ENCODE data around the gene CDH4. TPM values are rescaled to one million over a fixed set of nuclear protein-coding genes. Genes with fewer than 3 reads are reported as not detected.

Gene CDH4
- total and polyA plus RNA-seq, 12 donors, result 0.04 to 0.25 (median 0.08) TPM; not detected in 5

- ATAC-seq (no peak), DNase-seq (no peak)
- Histone ChIP-seq H3K27ac (no peak overlapping the region), H3K9me3 (no peaks in the 10 kb centered on the region), H3K4me3 (no peak overlapping the region), H3K36me3 (no peaks in the 10 kb centered on the region), H3K4me1 (no peaks in the 10 kb centered on the region), H3K27me3 (peaks cover 0 to 36% (median 3%) of the 10 kb centered on the region in 7 donors)
- TF ChIP-seq CTCF (IDR thresholded peaks at IDR 0.05), result no peak
- whole genome bisulfite sequencing, 2 donors, result 80 to 82% methylated on average over 10 of the region's 10 CpGs
- intact Hi-C loops (cut with DNase I), result no loop called here
Observed at GRCh38 chr20:61534346-61534745, 282.3 kb downstream of the CDH4 start.

- intact Hi-C loops (cut with DNase I), result no loop called here
- WGBS, 2 donors, result 82 to 85% methylated on average over 10 of the region's 10 CpGs
- H3K36me3 ChIP-seq, result no peaks in the 10 kb centered on the region
- no peaks in the 10 kb centered on the region for H3K4me1 ChIP-seq
- H3K9me3 ChIP-seq, result no peaks in the 10 kb centered on the region
- no peak for ATAC-seq
- no peak overlapping the region for H3K27ac ChIP-seq
- TF ChIP-seq CTCF (IDR thresholded peaks at IDR 0.05), result no peak
- DNase-seq, result no peak
- H3K27me3 ChIP-seq, result peaks cover 0 to 38% (median 3%) of the 10 kb centered on the region in 7 donors
- no peak overlapping the region for H3K4me3 ChIP-seq
Observed at GRCh38 chr20:61535091-61535490, 283.0 kb downstream of the CDH4 start.

GRCh38 chr20:61535536-61535935 is 283.5 kb downstream of the CDH4 start:
- no peak for TF ChIP-seq CTCF (IDR thresholded peaks at IDR 0.05)
- H3K4me3 ChIP-seq, result no peak overlapping the region
- H3K27me3 ChIP-seq, result peaks cover 0 to 38% (median 3%) of the 10 kb centered on the region in 7 donors
- no peak for DNase-seq
- ATAC-seq, result no peak
- intact Hi-C loops (cut with DNase I), result no loop called here
- no peaks in the 10 kb centered on the region for H3K9me3 ChIP-seq
- no peak overlapping the region for H3K27ac ChIP-seq
- no peaks in the 10 kb centered on the region for H3K4me1 ChIP-seq
- WGBS, 2 donors, result 82 to 88% methylated on average over 13 of the region's 13 CpGs
- H3K36me3 ChIP-seq, result no peaks in the 10 kb centered on the region

GRCh38 chr20:61535956-61536355 is 283.9 kb downstream of the CDH4 start:
- peaks cover 0 to 38% (median 7%) of the 10 kb centered on the region in 7 donors for H3K27me3 ChIP-seq
- no peaks in the 10 kb centered on the region for H3K36me3 ChIP-seq
- H3K4me1 ChIP-seq, result no peaks in the 10 kb centered on the region
- intact Hi-C loops (cut with DNase I), result no loop called here
- H3K4me3 ChIP-seq, result no peak overlapping the region
- no peak overlapping the region for H3K27ac ChIP-seq
- no peak for DNase-seq
- TF ChIP-seq CTCF (IDR thresholded peaks at IDR 0.05), result no peak
- ATAC-seq, result no peak
- no peaks in the 10 kb centered on the region for H3K9me3 ChIP-seq
- WGBS, 2 donors, result 62 to 70% methylated on average over 8 of the region's 8 CpGs

Measured in heart right ventricle (tissue), 16 donors.